Cardiac muscle cell (in vitro differentiated cells and primary cell): ENCODE data around the gene LARP4B. TPM values are rescaled to one million over a fixed set of nuclear protein-coding genes. Genes with fewer than 3 reads are reported as not detected.
A peak's percentile ranks its signal among the peaks of the same experiment; 100 is the strongest.

Experiments
- DNase-seq, 2 donors: peaks; one replicate each; pipeline versions ENCODE4 v3.0.0 to v3.0.0-alpha.2; 2010 to 2017; ENCODE audit warnings: low read depth in 1 of 2, low spot score in 1 of 2
- H3K27ac ChIP-seq: fragments of 200-600 bp; sonication (generic); 2 replicates; pipeline ENCODE4 v1.5.1; 2016
- H3K27me3 ChIP-seq: fragments of 200-600 bp; sonication (generic); 2 replicates; pipeline ENCODE4 v1.6.0; 2016; ENCODE audit warnings: control low read depth
- H3K36me3 ChIP-seq: fragments of 200-600 bp; sonication (generic); 2 replicates; pipeline ENCODE4 v1.5.1; 2016; ENCODE audit warnings: control low read depth
- H3K4me1 ChIP-seq: fragments of 200-600 bp; sonication (generic); 2 replicates; pipeline ENCODE4 v1.8.1; 2017; ENCODE audit warnings: low read depth, mild to moderate bottlenecking, mixed run types
- H3K4me3 ChIP-seq: fragments of 200-600 bp; sonication (generic); 2 replicates; pipeline ENCODE4 v1.5.1; 2016; ENCODE audit warnings: mild to moderate bottlenecking
- H3K9me3 ChIP-seq: fragments of 200-600 bp; sonication (generic); 2 replicates; pipeline ENCODE4 v1.5.1; 2017; ENCODE audit warnings: low read depth, mild to moderate bottlenecking, control low read depth
- polyA plus RNA-seq: library from polyadenylated mRNA; unstranded; fragments of >200 nt; fragmentation: Nextera tagmentation; extraction: Ambion mirVana; gene quantifications from 2 replicates; pipeline ENCODE4 v1.2.1, GENCODE V29; 2016
- total RNA-seq: library from RNA; depleted of rRNA; stranded (reverse); fragments of >200 nt; gene quantifications from 2 replicates; pipeline ENCODE4 v1.2.3, GENCODE V29; 2016
- TF ChIP-seq, protein P1 (sequence below): IDR thresholded peaks from 2 replicates; pipeline ENCODE4 v1.5.1; 2012; ENCODE audit warnings: low read depth, mild to moderate bottlenecking, low read length

Gene LARP4B
- total and polyA plus RNA-seq, 2 experiments from 2014 or later: 23.4 to 36.2 TPM

DNA sequence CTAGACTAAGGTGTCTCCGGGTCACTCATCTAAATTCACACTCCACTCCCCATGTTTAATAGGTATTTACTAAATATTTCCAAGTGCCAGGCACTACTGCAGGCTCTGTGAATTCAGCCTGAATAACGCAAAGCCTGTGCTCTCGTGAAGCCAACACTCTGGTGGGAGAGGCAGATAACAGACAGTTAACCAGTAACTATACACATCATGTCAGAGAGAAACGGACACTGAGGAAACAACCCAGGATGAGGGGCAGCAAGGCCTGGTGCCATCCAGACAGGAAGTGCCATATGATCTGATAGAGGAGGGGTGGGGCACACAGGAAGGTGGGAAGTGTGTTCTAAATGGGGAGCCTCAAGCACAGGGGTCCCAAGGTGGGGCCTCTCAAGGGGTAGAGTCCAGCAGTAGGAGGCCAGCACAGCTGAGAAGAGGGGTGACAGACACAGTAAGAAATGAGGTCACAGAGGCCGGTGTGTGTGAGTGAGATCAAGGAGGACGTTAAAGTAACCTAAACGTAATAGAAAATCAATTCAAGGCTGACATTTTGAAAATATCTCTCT is 85.3 kb downstream of the LARP4B start:
- no peak for DNase-seq
- no peaks in the 10 kb centered on the region for H3K27me3 ChIP-seq
- H3K27ac ChIP-seq: no peak overlapping the region
- H3K36me3 ChIP-seq: peaks cover 24% of the 10 kb centered on the region
- TF ChIP-seq, protein P1, sequence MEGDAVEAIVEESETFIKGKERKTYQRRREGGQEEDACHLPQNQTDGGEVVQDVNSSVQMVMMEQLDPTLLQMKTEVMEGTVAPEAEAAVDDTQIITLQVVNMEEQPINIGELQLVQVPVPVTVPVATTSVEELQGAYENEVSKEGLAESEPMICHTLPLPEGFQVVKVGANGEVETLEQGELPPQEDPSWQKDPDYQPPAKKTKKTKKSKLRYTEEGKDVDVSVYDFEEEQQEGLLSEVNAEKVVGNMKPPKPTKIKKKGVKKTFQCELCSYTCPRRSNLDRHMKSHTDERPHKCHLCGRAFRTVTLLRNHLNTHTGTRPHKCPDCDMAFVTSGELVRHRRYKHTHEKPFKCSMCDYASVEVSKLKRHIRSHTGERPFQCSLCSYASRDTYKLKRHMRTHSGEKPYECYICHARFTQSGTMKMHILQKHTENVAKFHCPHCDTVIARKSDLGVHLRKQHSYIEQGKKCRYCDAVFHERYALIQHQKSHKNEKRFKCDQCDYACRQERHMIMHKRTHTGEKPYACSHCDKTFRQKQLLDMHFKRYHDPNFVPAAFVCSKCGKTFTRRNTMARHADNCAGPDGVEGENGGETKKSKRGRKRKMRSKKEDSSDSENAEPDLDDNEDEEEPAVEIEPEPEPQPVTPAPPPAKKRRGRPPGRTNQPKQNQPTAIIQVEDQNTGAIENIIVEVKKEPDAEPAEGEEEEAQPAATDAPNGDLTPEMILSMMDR: no peak
- no peak overlapping the region for H3K4me3 ChIP-seq
- H3K4me1 ChIP-seq: no peaks in the 10 kb centered on the region
- no peaks in the 10 kb centered on the region for H3K9me3 ChIP-seq

DNA sequence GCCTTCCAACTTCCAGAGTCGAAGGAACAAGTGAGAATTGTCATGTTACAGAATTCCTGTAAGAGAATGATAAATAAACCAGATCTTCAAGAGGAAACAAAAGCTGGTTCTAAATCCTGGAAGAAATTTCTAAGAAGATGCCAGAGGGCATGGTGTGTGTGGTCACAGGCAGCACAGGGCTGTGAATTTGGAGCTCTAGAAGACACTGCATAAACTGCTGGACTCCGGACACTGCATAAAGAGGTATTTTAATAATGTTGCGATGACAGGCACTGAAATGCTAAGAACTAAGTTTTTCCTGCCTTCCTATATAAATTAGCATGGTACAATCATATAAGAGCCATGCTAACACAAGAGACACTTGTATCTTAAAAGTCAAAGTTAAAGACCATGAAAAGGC is 86.0 kb downstream of the LARP4B start:
- no peak for DNase-seq
- Histone ChIP-seq H3K27ac (no peak overlapping the region), H3K9me3 (no peaks in the 10 kb centered on the region), H3K27me3 (no peaks in the 10 kb centered on the region), H3K36me3 (peaks cover 27% of the 10 kb centered on the region), H3K4me3 (no peak overlapping the region), H3K4me1 (no peaks in the 10 kb centered on the region)
- TF ChIP-seq, protein P1: no peak

DNA sequence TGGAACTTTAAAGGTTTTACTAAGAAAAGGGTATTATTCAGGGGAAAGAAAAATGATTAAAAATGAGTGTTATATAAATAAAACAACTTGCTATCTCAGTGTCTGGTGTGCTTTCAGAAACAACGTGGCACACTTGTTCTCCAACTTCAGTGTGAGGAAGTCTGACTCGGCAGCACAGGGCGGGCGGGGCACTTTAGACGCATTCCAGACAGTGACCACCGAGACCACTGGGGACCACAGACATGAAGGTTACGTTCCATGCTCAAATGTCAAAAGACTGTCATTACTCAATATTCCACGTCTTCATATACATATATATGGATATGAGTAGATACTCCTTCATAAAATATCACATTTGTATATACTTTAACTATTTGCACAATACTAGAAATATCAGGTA is 87.0 kb downstream of the LARP4B start:
- Histone ChIP-seq H3K9me3 (no peaks in the 10 kb centered on the region), H3K27me3 (no peaks in the 10 kb centered on the region), H3K27ac (no peak overlapping the region), H3K4me3 (no peak overlapping the region), H3K4me1 (no peaks in the 10 kb centered on the region), H3K36me3 (peaks cover 36% of the 10 kb centered on the region)
- TF ChIP-seq, protein P1: no peak
- DNase-seq: peak in 1 of 2 donors; percentile 64

DNA sequence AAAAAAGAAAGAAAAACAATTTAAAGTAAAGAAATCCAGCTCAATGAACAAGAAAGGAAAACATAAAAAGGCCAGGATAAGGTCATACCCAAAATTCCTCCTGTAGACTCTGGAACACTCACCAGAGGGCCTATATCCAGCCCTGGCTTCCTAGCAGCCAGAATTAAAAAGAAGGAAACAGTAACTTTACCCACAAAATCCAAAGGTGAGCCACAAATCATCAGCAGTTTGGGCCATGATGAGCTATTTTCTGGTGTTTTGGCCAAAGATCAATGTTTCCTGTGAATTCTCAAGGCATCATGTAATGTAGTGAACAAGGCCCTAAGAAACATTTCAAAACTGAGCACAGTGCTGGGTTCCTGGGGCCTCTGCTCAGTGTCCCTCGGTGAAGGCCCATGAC is 87.8 kb downstream of the LARP4B start:
- Histone ChIP-seq H3K4me1 (no peaks in the 10 kb centered on the region), H3K27ac (no peak overlapping the region), H3K36me3 (peaks cover 41% of the 10 kb centered on the region), H3K4me3 (no peak overlapping the region), H3K27me3 (no peaks in the 10 kb centered on the region), H3K9me3 (no peaks in the 10 kb centered on the region)
- TF ChIP-seq, protein P1: no peak
- DNase-seq: no peak

DNA sequence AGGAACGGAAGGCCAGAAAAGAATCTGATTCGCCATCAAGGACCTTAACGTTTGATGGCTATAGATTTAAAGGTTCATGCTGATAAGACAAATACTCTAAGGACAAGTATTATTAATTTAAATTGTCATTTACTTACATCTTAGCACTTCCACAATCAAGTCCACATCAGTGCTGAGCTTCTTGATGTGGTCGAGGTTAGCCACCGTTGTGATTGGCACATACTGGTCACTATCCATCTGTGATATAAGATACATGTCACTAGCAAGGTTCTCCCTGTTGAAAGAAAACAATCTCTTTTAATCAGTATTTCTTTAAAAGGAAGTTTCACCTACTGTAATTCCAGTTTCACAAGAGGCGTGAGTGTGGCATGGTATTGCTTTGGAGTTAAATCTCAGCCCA is 88.7 kb downstream of the LARP4B start:
- Histone ChIP-seq H3K9me3 (no peaks in the 10 kb centered on the region), H3K4me1 (no peaks in the 10 kb centered on the region), H3K36me3 (peaks cover 41% of the 10 kb centered on the region), H3K27me3 (no peaks in the 10 kb centered on the region), H3K4me3 (no peak overlapping the region), H3K27ac (no peak overlapping the region)
- DNase-seq: no peak
- TF ChIP-seq, protein P1: no peak

DNA sequence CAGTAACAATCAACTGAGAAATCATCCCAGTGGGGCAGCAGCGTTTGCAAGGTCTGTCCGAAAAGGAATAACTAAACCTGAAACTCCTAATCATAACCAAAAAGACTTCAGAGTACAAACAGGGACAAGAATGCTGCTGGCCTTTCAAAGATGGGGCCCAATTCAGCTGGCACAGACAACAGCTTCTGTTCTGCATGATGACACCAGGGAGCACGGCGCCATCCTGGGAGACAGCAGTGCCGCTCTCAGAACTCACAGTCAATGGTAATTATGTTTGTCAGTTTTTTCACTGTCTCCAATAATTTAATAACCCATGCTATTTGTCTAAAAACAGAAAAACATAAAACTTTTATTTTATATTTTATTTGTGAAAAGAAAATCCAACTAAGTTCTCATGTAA is 90.0 kb downstream of the LARP4B start:
- H3K27me3 ChIP-seq: no peaks in the 10 kb centered on the region
- peaks cover 38% of the 10 kb centered on the region for H3K36me3 ChIP-seq
- no peak overlapping the region for H3K4me3 ChIP-seq
- DNase-seq: no peak
- no peaks in the 10 kb centered on the region for H3K9me3 ChIP-seq
- H3K4me1 ChIP-seq: no peaks in the 10 kb centered on the region
- no peak overlapping the region for H3K27ac ChIP-seq
- TF ChIP-seq, protein P1: no peak
